Neural cell (in vitro differentiated cells): Measurements from ENCODE around the gene C11orf91. TPM values are rescaled to one million over a fixed set of nuclear protein-coding genes. Genes with fewer than 3 reads are reported as not detected.
A peak's percentile ranks its signal among the peaks of the same experiment; 100 is the strongest.

Experiments
- H2AFZ ChIP-seq: fragments of 200-600, 300-800 bp; sonication (generic), shearing (Covaris generic); 2 replicates; pipeline ENCODE4 v1.6.0; 2014; ENCODE audit warnings: low read depth, mild to moderate bottlenecking, antibody characterized with exemption, low read length, moderate library complexity
- H3F3A ChIP-seq: fragments of 200-600 bp; shearing (Covaris generic); 2 replicates; pipeline ENCODE4 v1.6.1; 2016; ENCODE audit warnings: mild to moderate bottlenecking, moderate library complexity, mixed read lengths, antibody characterized with exemption, low read length; ENCODE audit not compliant: insufficient read depth, poor library complexity, severe bottlenecking
- H3K27ac ChIP-seq: fragments of 200-600, 300-800 bp; sonication (generic), shearing (Covaris generic); 2 replicates; pipeline ENCODE4 v1.5.1; 2014; ENCODE audit warnings: mild to moderate bottlenecking, low read length, moderate library complexity
- H3K27me3 ChIP-seq: fragments of 300-800, 200-600 bp; sonication (generic), shearing (Covaris generic); 2 replicates; pipeline ENCODE4 v1.6.0; 2014; ENCODE audit warnings: mild to moderate bottlenecking, low read depth, low read length, moderate library complexity; ENCODE audit not compliant: insufficient read depth
- H3K36me3 ChIP-seq: fragments of 300-800, 200-600 bp; sonication (generic), shearing (Covaris generic); 2 replicates; pipeline ENCODE4 v1.5.1; 2014; ENCODE audit warnings: mild to moderate bottlenecking, antibody characterized with exemption, low read length, moderate library complexity; ENCODE audit not compliant: insufficient read depth
- H3K4me2 ChIP-seq: fragments of 300-800, 200-600 bp; sonication (generic), shearing (Covaris generic); 2 replicates; pipeline ENCODE4 v1.6.0; 2014; ENCODE audit warnings: mild to moderate bottlenecking, low read length
- H3K4me3 ChIP-seq: fragments of 300-800, 200-600 bp; sonication (generic), shearing (Covaris generic); 2 replicates; pipeline ENCODE4 v1.5.1; 2014; ENCODE audit warnings: mild to moderate bottlenecking, low read length, moderate library complexity
- H3K79me2 ChIP-seq: fragments of 200-600 bp; shearing (Covaris generic); replicated peaks from 2 replicates; pipeline ENCODE4 v1.6.0; 2014; ENCODE audit warnings: mild to moderate bottlenecking, low read length, moderate library complexity; ENCODE audit not compliant: insufficient read depth
- H3K9ac ChIP-seq: fragments of 300-800, 200-600 bp; sonication (generic), shearing (Covaris generic); 2 replicates; pipeline ENCODE4 v1.6.1; 2016; ENCODE audit warnings: mild to moderate bottlenecking, low read length, mixed read lengths
- H3K9me2 ChIP-seq: fragments of 200-600 bp; shearing (Covaris generic); 2 replicates; pipeline ENCODE4 v1.6.1; 2016; ENCODE audit warnings: mild to moderate bottlenecking, low read length, mixed read lengths; ENCODE audit not compliant: insufficient read depth
- H3K9me3 ChIP-seq: fragments of 200-600, 300-800 bp; sonication (generic), shearing (Covaris generic); 2 replicates; pipeline ENCODE4 v1.6.1; 2016; ENCODE audit warnings: mild to moderate bottlenecking, mixed run types, low read length, moderate library complexity, mixed read lengths
- H4K20me1 ChIP-seq: fragments of 200-600 bp; shearing (Covaris generic); 2 replicates; pipeline ENCODE4 v1.6.1; 2016; ENCODE audit warnings: mild to moderate bottlenecking, mixed run types; ENCODE audit not compliant: insufficient read depth
- CTCF ChIP-seq: fragments of 450-650 bp; IDR thresholded peaks from 2 replicates; pipeline ENCODE4 v1.5.1; 2014; ENCODE audit warnings: antibody characterized with exemption, mild to moderate bottlenecking, moderate library complexity; ENCODE audit not compliant: poor library complexity, severe bottlenecking
- EP300 ChIP-seq: fragments of 450-650 bp; conservative IDR thresholded peaks from 2 replicates; pipeline ENCODE4 v1.6.1; 2014; ENCODE audit warnings: antibody characterized with exemption, mild to moderate bottlenecking, moderate library complexity; ENCODE audit not compliant: poor library complexity, severe bottlenecking
- EZH2 ChIP-seq: fragments of 200-600, 300-800 bp; shearing (Covaris generic), sonication (generic); IDR thresholded peaks from 2 replicates; pipeline ENCODE4 v1.6.1; 2014; ENCODE audit warnings: antibody characterized with exemption, low read length, borderline replicate concordance, mild to moderate bottlenecking; ENCODE audit not compliant: insufficient read depth, poor library complexity, severe bottlenecking
- MXI1 ChIP-seq: fragments of 450-650 bp; conservative IDR thresholded peaks from 2 replicates; pipeline ENCODE4 v1.6.1; 2014; ENCODE audit warnings: antibody characterized with exemption, mild to moderate bottlenecking; ENCODE audit not compliant: poor library complexity, severe bottlenecking
- POLR2AphosphoS5 ChIP-seq: IDR thresholded peaks from 2 replicates; pipeline ENCODE4 v1.6.1; 2012
- RAD21 ChIP-seq: fragments of 450-650 bp; conservative IDR thresholded peaks from 2 replicates; pipeline ENCODE4 v1.6.1; 2014; ENCODE audit warnings: antibody characterized with exemption, mild to moderate bottlenecking, moderate library complexity
- SMC3 ChIP-seq: fragments of 450-650 bp; conservative IDR thresholded peaks from 2 replicates; pipeline ENCODE4 v1.6.1; 2014; ENCODE audit warnings: antibody characterized with exemption, mild to moderate bottlenecking, moderate library complexity; ENCODE audit not compliant: poor library complexity
- TAF1 ChIP-seq: IDR thresholded peaks from 2 replicates; pipeline ENCODE4 v1.6.1; 2012; ENCODE audit warnings: low read depth
- polyA plus RNA-seq: library from polyadenylated mRNA; depleted of rRNA; stranded (reverse); fragments of >200 nt; gene quantifications from 2 replicates; pipeline ENCODE4 v1.2.3, GENCODE V29; 2014
- TF ChIP-seq, protein P1 (sequence below): IDR thresholded peaks from 2 replicates; pipeline ENCODE4 v1.6.1; 2012; ENCODE audit warnings: borderline replicate concordance

Gene C11orf91
- polyA plus RNA-seq, 1 donor from 2014 or later, result not detected

DNA sequence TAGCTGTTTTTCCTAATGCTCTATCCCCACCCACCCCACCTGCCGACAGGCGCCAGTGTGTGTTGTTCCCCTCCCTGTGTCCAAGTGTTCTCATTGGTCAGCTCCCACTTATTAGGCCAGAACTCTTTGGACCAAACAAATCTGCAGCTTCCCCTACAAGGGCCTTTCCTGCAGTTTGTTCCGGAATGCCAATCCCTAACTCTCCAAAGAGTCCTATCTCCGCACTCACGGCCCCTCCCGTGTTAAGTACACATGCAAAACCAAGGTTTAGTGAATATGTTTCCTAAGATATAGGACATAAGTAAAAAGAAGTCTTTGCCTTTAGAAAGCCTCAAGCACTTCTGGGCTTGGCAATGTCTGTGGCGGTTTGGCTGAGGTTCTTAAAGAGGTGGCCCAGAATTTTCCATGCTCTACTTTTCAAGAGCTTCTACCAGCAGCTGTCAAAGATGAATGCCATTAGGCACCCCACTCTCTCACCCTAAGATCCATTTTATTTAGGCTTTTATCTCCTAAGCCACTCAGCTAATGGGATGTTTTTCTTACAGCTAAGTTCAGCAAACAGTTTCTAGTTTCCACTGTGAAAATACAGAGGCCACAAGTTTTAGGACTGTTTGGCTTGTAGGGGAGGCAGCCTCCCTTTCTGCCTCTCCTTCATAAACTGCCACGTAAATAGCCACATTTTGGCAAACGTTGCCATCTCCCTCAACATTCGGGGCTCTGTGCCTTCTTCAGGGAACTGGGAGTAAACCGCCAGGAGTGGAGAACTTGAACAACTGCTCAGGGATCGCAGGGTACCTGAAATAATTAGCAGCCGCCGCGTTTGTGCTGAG, 34.0 kb upstream of the C11orf91 start:
- H3K4me2 ChIP-seq, result peak overlapping the region; percentile 35
- peak overlapping the region; percentile 81 for H3K27ac ChIP-seq
- H3K27me3 ChIP-seq, result no peaks in the 10 kb centered on the region
- H3K9me3 ChIP-seq, result no peaks in the 10 kb centered on the region
- peaks cover 35% of the 10 kb centered on the region for H3K79me2 ChIP-seq
- peak overlapping the region; percentile 93 for H3K4me3 ChIP-seq
- H3K9me2 ChIP-seq, result no peaks in the 10 kb centered on the region
- H3K36me3 ChIP-seq, result no peaks in the 10 kb centered on the region
- H4K20me1 ChIP-seq, result no peaks in the 10 kb centered on the region
- H2AFZ ChIP-seq, result no peak overlapping the region
- no peaks in the 10 kb centered on the region for H3F3A ChIP-seq
- TF ChIP-seq RAD21 (no peak), EZH2 (no peak), TAF1 (no peak), EP300 (no peak), POLR2AphosphoS5 (no peak), SMC3 (no peak), CTCF (no peak)
- TF ChIP-seq, protein P1, sequence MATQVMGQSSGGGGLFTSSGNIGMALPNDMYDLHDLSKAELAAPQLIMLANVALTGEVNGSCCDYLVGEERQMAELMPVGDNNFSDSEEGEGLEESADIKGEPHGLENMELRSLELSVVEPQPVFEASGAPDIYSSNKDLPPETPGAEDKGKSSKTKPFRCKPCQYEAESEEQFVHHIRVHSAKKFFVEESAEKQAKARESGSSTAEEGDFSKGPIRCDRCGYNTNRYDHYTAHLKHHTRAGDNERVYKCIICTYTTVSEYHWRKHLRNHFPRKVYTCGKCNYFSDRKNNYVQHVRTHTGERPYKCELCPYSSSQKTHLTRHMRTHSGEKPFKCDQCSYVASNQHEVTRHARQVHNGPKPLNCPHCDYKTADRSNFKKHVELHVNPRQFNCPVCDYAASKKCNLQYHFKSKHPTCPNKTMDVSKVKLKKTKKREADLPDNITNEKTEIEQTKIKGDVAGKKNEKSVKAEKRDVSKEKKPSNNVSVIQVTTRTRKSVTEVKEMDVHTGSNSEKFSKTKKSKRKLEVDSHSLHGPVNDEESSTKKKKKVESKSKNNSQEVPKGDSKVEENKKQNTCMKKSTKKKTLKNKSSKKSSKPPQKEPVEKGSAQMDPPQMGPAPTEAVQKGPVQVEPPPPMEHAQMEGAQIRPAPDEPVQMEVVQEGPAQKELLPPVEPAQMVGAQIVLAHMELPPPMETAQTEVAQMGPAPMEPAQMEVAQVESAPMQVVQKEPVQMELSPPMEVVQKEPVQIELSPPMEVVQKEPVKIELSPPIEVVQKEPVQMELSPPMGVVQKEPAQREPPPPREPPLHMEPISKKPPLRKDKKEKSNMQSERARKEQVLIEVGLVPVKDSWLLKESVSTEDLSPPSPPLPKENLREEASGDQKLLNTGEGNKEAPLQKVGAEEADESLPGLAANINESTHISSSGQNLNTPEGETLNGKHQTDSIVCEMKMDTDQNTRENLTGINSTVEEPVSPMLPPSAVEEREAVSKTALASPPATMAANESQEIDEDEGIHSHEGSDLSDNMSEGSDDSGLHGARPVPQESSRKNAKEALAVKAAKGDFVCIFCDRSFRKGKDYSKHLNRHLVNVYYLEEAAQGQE, result no peak
- H3K9ac ChIP-seq, result peak overlapping the region; percentile 95

GRCh38 chr11:33733980-33734379, 33.4 kb upstream of the C11orf91 start:
- H2AFZ ChIP-seq, result no peak overlapping the region
- H3K36me3 ChIP-seq, result no peaks in the 10 kb centered on the region
- H3K4me3 ChIP-seq, result peak overlapping the region; percentile 93
- H3K9ac ChIP-seq, result no peak overlapping the region
- H3K4me2 ChIP-seq, result no peak overlapping the region
- no peak overlapping the region for H3K27ac ChIP-seq
- peaks cover 35% of the 10 kb centered on the region for H3K79me2 ChIP-seq
- H3K9me3 ChIP-seq, result no peaks in the 10 kb centered on the region
- H3K27me3 ChIP-seq, result no peaks in the 10 kb centered on the region
- no peaks in the 10 kb centered on the region for H3F3A ChIP-seq
- H3K9me2 ChIP-seq, result no peaks in the 10 kb centered on the region
- TF ChIP-seq CTCF, result no peak
- no peak for TF ChIP-seq EP300
- no peak for TF ChIP-seq SMC3
- TF ChIP-seq POLR2AphosphoS5, result no peak
- TF ChIP-seq EZH2, result no peak
- no peak for TF ChIP-seq MXI1
- TF ChIP-seq, protein P1, result no peak
- H4K20me1 ChIP-seq, result no peaks in the 10 kb centered on the region
